K562 treated with DMSO at 1 percent for 4 hours (cell line): Measurements from ENCODE around the gene AIDA. TPM values are rescaled to one million over a fixed set of nuclear protein-coding genes. Genes with fewer than 3 reads are reported as not detected.

Source experiments
- total RNA-seq: library from RNA; unstranded; fragments of 300-600 nt; gene quantifications from 2 replicates; pipeline ENCODE4 v1.2.3, GENCODE V29; 2022; ENCODE audit not compliant: insufficient read depth

AIDA gene, protein sequence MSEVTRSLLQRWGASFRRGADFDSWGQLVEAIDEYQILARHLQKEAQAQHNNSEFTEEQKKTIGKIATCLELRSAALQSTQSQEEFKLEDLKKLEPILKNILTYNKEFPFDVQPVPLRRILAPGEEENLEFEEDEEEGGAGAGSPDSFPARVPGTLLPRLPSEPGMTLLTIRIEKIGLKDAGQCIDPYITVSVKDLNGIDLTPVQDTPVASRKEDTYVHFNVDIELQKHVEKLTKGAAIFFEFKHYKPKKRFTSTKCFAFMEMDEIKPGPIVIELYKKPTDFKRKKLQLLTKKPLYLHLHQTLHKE
- total RNA-seq, result 38.8 and 41.4 TPM in 2 replicates

DNA sequence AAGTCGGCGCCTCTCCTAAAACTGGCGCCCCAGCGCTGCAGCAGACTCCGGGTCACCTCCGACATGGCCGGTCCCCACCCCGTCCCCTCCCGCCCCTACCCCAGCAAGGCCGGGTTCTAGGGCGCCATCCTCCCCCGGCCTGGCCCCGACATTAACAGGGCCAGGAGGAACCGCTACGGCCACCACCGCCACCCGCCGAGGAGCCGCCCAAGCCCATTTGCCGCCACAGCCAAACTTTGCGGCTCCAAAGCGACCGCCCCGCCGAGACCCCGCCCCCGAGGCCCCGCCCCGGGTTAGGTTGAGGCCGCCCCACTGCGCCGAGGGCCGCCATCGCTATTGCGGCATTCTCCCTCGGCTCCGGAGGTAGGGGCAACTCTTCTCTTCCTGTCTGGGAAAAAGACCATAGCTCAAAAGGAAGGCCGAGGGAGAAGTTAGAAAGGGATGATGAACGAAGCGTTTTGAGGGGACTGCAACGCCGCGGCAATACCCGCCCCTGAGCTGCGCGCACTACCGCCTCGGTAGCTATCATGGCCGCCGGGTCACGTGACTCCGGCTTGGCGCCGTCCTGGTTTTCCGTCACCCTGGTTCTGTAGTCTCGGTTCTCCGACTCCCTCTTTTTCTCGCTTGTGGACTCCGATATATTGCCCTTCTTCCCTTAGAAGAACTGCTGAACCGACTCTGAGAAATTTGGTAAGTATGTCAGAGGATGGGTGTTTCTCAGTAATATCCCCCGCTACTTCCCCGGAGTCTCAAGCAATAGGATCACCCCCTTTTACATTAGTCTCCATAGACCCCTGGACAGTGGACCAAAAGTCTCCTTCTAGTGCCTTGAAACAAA, at the start of gene AIDA, which contains the start of gene BROX:
AIDA (minus strand) TSS at position 239 of the 838 bp plus-strand sequence; CDS start at position 65, 174 bp downstream.
BROX (plus strand) TSS at position 312 of the 838 bp plus-strand sequence. CDS start 3,136 bp downstream, outside the sequence.

DNA sequence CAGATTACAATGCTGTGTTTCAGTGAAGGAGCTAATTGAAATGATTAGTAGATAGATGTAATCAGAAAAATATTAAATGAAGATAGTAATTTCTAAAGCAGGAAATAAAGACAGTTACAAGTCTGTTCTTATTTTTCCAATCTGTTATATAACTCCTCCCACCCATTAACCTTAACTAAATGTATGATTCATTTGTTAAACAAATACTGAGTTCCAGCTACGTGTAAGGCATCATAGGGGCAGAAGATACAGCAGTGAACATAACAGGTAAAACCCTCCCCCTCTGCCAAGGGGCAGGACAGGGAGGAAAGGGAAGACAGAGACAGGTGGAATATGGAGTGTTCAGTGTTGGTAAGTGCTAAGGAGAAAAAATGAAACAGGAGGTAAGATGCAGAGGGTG, 24.7 kb upstream of the AIDA start, which contains the start of gene FAM177B:
FAM177B (plus strand) TSS at position 231 of the 400 bp plus-strand sequence. CDS start 9,344 bp downstream, outside the sequence.

Other genes starting within 250 kb of the AIDA start
- 0.48 TPM in 1 of 2 replicates, not detected in the other for gene HHIPL2, start 164.4 kb downstream of the AIDA start, total RNA-seq
- gene TAF1A, start 122.6 kb downstream of the AIDA start, total RNA-seq, result 5.8 and 5.9 TPM in 2 replicates
- 45.6 and 48.3 TPM in 2 replicates for gene MIA3, start 94.4 kb downstream of the AIDA start, total RNA-seq
- gene BROX, start 73 bp upstream of the AIDA start, total RNA-seq, result 18.4 and 22.7 TPM in 2 replicates
- not detected in 2 replicates for gene FAM177B, start 24.7 kb upstream of the AIDA start, total RNA-seq
- gene DISP1, start 102.5 kb upstream of the AIDA start, total RNA-seq, result 0.42 and 0.73 TPM in 2 replicates